Mesodermal cell (in vitro differentiated cells): ENCODE results near the gene PPP2R2C.

Experiments
- H3K27ac ChIP-seq: 2 replicates; pipeline ENCODE4 v1.7.0; 2013; ENCODE audit warnings: mild to moderate bottlenecking, low read depth, low read length, moderate library complexity; ENCODE audit not compliant: severe bottlenecking
- H3K36me3 ChIP-seq: 2 replicates; pipeline ENCODE4 v1.7.1; 2013; ENCODE audit warnings: mild to moderate bottlenecking, low read length, moderate library complexity; ENCODE audit not compliant: control insufficient read depth, insufficient read depth
- H3K4me1 ChIP-seq: one replicate; pipeline ENCODE4 v1.7.1; 2013; ENCODE audit warnings: mild to moderate bottlenecking, low read length; ENCODE audit not compliant: insufficient read depth, control insufficient read depth, poor library complexity, severe bottlenecking
- H3K4me3 ChIP-seq: 2 replicates; pipeline ENCODE4 v1.7.0; 2013; ENCODE audit warnings: low read length, control low read depth, mild to moderate bottlenecking; ENCODE audit not compliant: insufficient read depth, poor library complexity, severe bottlenecking; ENCODE audit errors: extremely low read depth
- H3K9me3 ChIP-seq: 2 replicates; pipeline ENCODE4 v1.7.1; 2013; ENCODE audit warnings: mild to moderate bottlenecking, low read length, moderate library complexity; ENCODE audit not compliant: control insufficient read depth
- WGBS, 2 experiments: methylation state at CpG; one replicate each; pipeline ENCODE4 v1.1.5; 2013; ENCODE audit warnings: missing lambda C conversion rate in 2 of 2; ENCODE audit not compliant: insufficient coverage in 2 of 2; 5-methylcytosine and 5-hydroxymethylcytosine counted together

Gene PPP2R2C

DNA sequence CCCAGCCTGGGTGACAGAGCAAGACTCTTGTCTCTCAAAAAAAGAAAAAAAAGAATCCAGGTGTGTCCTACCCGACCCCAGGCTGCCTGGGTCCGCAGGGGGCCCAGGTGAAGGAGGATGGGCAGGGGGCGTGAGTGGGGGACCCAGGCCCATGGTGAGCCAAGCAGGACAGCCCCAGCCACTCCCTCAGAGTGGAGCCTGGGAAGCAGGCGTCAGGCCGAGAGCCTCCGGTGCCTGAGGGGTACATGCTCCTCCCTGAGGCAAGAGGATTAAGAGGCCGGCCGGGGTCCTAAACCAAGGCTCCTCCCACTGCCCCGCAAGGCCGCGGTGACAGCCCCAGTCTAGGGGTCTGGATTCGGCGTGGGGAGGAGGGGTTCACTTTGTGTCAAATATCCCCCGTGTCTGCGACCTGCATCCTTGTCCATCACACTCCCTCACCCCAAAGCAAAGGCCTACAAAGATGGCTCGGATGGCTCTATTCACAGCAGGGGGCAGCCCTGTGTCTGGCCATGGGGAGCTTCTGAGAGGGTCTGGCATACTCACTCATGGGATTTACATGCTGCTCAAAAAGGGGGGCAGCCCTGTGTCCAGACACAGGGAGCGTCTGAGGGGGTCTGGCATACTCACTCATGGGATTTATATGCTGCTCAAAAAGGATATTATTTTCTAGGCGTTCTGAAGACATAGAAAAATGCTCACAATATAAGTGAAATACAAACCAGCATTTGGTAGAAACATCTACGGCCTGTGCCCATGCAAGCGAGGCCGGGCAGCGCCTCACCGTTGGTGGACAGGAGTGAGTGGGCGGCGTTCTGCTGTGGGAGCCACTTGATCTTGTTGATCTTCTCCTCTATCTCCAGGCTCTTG lies 94.6 kb downstream of the PPP2R2C start:
- Histone ChIP-seq H3K4me1 (no peaks in the 10 kb centered on the region), H3K27ac (no peak overlapping the region), H3K4me3 (no peak overlapping the region), H3K9me3 (no peaks in the 10 kb centered on the region), H3K36me3 (no peaks in the 10 kb centered on the region)
- WGBS, 2 experiments, result 74 to 87% methylated on average over 19 of the region's 25 CpGs

DNA sequence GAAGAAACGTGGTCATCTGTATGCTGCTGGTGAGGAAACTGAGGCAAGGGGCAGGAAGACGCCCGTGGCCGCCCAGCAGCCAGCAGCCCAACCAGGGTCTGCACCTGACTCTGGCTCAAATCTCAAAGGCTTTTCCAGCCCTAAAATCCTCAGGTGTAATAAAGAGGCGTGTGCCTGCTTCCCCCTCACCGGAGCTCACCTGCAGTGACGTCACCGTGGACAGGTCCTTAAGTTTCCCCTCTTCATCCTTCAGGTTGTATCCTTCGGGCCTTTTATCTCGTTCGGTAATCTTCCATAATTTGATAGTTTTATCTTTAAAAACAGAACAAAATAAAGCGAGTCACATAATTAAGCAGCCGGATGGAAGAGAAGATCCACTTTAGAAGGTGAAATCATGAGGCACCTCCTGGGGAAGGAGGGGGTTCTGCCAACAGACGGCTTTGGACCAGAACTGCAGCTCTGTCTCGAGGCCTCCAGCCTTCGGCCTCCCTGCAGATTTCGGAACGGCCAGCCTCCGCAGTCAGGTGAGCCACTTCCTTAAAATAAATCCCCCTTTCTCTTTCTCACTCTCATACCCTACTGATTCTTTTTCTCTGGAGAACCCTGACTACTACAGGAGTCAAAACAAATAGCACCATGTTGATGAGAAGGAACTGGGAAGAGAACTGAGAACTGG lies 96.7 kb downstream of the PPP2R2C start:
- Histone ChIP-seq H3K27ac (no peak overlapping the region), H3K9me3 (no peaks in the 10 kb centered on the region), H3K4me3 (no peak overlapping the region), H3K36me3 (no peaks in the 10 kb centered on the region), H3K4me1 (no peaks in the 10 kb centered on the region)
- WGBS, 2 experiments, result 90 to 95% methylated on average over 10 to 13 of the region's 19 CpGs

DNA sequence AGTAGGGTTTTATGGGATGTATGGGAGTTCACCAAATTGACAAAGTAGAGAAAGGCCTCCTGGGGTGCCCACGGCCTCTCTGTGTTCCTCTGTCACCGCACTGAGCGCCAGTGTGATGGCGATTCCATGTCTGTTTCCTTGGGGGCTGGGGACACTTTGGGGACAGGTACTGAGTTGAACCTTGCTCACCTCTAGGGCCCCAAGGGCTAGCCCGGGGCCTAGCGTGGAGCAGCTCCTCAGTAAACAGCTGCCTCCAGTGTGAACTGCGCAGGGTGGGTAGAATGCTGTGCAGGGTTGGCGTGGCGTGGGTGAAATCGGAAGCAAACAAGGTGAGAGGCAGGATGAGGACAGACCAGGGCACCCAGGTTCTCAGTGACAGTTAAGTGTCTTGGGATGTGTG lies 97.8 kb downstream of the PPP2R2C start:
- Histone ChIP-seq H3K27ac (no peak overlapping the region), H3K4me1 (peaks cover 2% of the 10 kb centered on the region), H3K36me3 (no peaks in the 10 kb centered on the region), H3K9me3 (no peaks in the 10 kb centered on the region), H3K4me3 (no peak overlapping the region)
- 93 to 96% methylated on average over 8 to 10 of the region's 10 CpGs for WGBS, 2 experiments

DNA sequence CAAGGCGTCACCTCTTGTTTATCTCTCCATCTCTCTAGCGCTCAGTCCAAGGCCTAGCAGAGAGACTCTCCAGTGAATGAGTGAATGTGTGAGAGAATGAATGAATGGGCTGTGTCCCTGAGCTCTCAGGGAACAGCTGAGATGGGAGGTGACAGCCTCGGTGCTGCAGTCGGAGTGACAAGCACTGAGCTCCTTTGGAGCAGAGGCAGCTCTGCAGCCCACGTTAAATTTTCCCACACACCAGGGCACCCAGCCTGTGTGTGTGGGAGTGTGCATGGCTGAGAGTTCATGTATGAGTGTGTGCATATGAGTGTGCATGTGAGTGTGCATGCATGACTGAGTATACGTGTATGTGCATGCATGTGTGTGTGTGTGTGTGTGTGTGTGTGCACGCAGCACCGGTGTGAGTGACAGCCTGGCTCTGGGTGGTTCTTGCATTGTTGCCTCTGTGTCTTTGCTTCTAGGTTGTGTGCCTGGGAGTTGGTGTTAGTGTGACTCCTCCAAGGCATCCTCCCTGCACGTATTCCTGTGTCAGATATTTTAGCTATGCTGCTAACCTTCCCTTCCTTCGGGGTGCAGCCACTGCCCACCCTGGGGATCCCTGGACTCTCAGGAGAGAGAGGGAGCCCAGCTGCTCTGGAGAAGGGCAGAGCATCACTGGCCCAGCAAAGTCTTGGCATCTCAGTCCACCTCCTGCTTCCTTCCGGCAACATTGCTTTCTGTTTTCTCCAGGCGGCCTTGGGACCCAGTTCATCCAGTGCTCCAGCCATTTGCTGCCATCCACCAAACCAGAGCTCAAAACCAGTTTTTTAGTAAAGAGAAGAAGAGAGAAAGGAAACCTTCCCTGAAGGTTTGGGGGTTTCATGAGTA lies 98.6 kb downstream of the PPP2R2C start:
- Histone ChIP-seq H3K36me3 (no peaks in the 10 kb centered on the region), H3K4me1 (peaks cover 2% of the 10 kb centered on the region), H3K9me3 (no peaks in the 10 kb centered on the region), H3K27ac (no peak overlapping the region), H3K4me3 (no peak overlapping the region)
- WGBS, 2 experiments, result 98% methylated on average over 5 to 8 of the region's 12 CpGs

DNA sequence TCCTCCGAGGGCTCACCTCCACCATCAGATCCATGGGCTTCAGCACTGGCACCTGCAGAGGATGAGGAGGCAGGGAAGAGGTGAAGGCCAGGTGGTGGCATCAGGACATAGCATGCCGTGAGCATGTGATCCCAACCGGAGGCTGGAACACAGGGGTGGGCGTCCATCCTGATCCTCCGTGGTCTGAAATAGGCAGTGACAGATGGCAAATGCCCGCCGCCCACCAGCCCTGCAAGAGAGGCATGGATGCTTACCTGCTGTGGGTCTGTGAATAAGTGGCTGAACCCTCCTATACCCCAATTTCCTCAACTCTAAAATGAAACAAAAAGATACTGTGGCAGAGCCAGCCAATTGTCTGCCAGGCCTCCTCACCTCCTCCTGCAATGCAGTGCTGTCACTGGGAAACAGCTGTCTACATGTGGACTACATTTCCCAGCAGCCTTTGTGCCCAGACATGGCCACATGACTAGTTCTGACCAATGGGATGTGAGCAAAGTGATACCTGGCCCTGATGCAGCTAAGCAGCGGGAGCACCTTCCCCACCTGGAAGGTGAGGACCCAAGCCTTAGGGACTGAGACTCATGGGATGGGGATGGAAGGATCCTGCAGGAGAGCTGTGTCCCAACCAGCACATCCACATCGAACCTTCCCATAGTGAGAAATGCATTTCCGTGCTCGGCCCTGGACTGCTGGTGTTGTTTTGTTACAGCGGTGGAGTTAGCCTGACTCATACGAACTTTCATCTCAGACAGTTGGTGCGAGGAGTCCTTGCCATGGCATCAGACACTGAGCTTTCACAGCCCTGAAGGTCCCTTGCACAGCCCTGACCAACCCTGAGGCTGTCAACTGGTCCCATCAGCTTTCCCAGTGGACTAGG lies 99.5 kb downstream of the PPP2R2C start:
- 87 to 92% methylated on average over 10 to 12 of the region's 14 CpGs for WGBS, 2 experiments
- H3K4me1 ChIP-seq, result peaks cover 2% of the 10 kb centered on the region

DNA sequence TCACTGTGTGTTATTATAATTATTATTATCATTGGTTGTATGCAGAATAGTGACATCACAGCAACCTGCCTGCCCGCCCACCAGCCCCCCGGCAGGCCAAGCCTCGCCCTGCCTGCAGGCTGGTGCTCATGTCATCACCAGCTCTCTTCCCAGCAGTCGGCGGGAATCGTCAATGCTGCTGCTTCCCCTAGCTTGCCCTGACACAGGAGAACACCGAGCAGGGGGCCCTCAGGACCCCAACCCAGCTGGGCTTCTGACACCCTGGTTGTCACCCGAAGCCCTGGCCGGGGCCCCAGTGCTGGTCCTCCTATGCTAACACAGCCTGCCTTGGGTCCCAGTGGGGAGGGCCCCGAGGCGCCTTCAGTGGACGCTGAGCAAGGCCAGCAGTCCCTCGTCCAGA lies 100.6 kb downstream of the PPP2R2C start:
- 89 to 93% methylated on average over 11 to 13 of the region's 13 CpGs for WGBS, 2 experiments
- Histone ChIP-seq H3K4me1 (peaks cover 2% of the 10 kb centered on the region), H3K9me3 (no peaks in the 10 kb centered on the region), H3K27ac (no peak overlapping the region), H3K36me3 (no peaks in the 10 kb centered on the region), H3K4me3 (no peak overlapping the region)

More for the DNA sequence above, 99.5 kb downstream of the PPP2R2C start:
- no peak overlapping the region for H3K27ac ChIP-seq
- no peaks in the 10 kb centered on the region for H3K36me3 ChIP-seq
- no peak overlapping the region for H3K4me3 ChIP-seq
- H3K9me3 ChIP-seq, result no peaks in the 10 kb centered on the region

DNA sequence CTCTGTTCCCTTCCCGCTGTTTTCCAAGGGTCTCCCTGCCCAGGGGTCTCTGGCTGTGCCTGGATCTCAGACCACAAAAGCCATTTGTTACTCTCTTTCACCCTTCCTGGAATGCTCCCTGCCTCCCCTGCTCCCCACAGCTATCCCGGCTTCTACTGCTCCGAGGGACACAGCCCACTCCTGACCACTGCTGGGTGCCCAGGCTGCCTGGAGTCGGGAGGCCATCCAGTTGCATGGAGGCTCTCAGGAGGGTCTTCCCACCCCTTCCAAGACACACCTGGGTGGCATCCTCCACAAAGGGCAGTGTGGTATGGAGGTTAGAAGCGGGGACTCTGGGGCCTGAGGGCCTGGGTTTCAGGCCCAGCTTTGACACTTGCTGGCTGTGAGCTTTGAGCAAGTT lies 101.1 kb downstream of the PPP2R2C start:
- H3K9me3 ChIP-seq, result no peaks in the 10 kb centered on the region
- no peaks in the 10 kb centered on the region for H3K36me3 ChIP-seq
- 67 to 89% methylated on average over 1 to 3 of the region's 5 CpGs for WGBS, 2 experiments
- H3K27ac ChIP-seq, result no peak overlapping the region
- H3K4me1 ChIP-seq, result peaks cover 2% of the 10 kb centered on the region
- no peak overlapping the region for H3K4me3 ChIP-seq

DNA sequence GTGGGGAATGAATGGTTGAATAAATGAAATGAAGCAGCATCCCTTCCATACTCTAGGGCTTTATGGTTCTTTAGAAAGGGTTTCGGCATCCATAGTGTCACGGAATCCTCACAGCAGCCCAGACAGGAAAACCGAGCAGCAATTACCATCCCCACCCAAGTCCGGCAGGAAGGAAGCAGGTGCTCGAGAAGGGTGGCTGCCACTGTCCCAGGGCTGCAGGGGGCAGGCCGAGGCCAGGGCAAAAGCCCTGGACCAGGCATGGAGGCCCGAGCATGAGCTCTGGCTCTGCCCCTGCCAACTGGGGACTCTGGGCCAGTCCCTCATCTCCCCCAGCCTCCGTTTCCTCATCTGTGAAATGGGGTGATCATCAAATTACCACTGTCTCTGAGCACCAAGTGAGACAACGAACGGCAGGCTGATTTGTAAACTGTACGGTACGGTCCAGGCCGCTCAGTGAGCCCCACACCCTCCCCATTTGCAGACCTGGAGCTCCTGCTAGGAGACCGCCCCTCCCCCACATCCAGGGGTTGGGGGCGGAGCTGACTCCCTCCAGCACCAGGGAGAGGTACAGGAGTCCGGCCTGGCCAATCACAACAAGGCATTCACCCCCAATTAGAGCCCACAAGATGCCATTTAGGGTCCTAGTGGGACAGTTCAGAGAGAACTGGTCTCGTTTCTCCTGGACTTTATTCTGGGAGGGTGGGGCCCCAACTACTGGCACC lies 102.3 kb downstream of the PPP2R2C start:
- Histone ChIP-seq H3K4me3 (no peak overlapping the region), H3K36me3 (no peaks in the 10 kb centered on the region), H3K4me1 (peaks cover 2% of the 10 kb centered on the region), H3K27ac (no peak overlapping the region), H3K9me3 (no peaks in the 10 kb centered on the region)
- WGBS, 2 experiments, result 79% methylated on average over 9 to 14 of the region's 17 CpGs

DNA sequence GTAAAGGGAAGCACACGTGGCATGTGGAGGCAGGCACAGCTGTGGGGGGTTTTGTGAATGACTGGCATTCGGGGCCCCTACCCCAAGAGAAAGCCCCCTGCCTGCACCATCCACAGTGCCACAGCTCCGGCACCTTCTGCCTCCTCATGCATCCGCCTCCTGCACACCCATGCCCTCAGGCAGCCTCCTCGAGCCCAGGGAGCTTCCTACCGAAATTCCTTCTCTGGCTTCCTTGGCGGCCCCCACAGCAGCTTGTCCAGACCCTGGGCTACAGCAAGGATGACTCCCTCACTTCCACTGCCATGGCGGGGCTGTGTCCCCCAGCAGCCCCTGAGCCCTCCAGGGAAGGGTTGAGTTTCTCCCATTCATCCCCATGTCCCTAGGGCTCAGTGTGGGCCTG lies 102.9 kb downstream of the PPP2R2C start:
- Histone ChIP-seq H3K4me1 (peaks cover 2% of the 10 kb centered on the region), H3K4me3 (no peak overlapping the region), H3K9me3 (no peaks in the 10 kb centered on the region), H3K27ac (no peak overlapping the region), H3K36me3 (no peaks in the 10 kb centered on the region)
- WGBS, 2 experiments, result 65 to 69% methylated on average over 4 to 7 of the region's 8 CpGs
